ENCODE data around the gene ZDHHC16. TPM values are rescaled to one million over a fixed set of nuclear protein-coding genes. Genes with fewer than 3 reads are reported as not detected.
"Not testable (repeated sequence)": the region's sequence is repeated elsewhere in the genome, so short reads cannot be mapped to it uniquely, and the experiment has no call there.

The ZDHHC16 gene
- total RNA-seq, 1 experiment from 2014 or later: 43.5 TPM

- no peaks in the 10 kb centered on the region for H3K9me3 Mint-ChIP-seq (ENCODE audit: unreplicated experiment)
- no peak for DNase-seq
- Histone ChIP-seq H3K4me1 (peaks cover 5% of the 10 kb centered on the region; the same call in 1 of the 2 replicates), H3K27me3 (replicated peaks; ENCODE audit: control insufficient read depth, insufficient read depth, low read length) (no peaks in the 10 kb centered on the region), H3K4me3 (ENCODE audit: low read depth, low read length) (no peak overlapping the region), H3K9me3 (no peaks in the 10 kb centered on the region), H3K36me3 (ENCODE audit: control insufficient read depth, insufficient read depth, low read length) (peaks cover 10% of the 10 kb centered on the region)
- intact Hi-C loops (cut with micrococcal nuclease; ENCODE audit: unreplicated experiment): no loop called here
- no peak overlapping the region for H3K4me3 Mint-ChIP-seq (ENCODE audit: unreplicated experiment)
- CTCF ChIA-PET: interaction anchor here (0.7 kb wide), 1 partner anchor 8 kb away, joined by 3 read pairs; no protein-coding TSS in a partner anchor
- no peak overlapping the region for H3K27ac Mint-ChIP-seq (ENCODE audit: unreplicated experiment)
- no TSS peak for BruUV-seq (replicated peaks)
- H3K27me3 Mint-ChIP-seq (ENCODE audit: insufficient read depth, unreplicated experiment): no peaks in the 10 kb centered on the region
- no peaks in the 10 kb centered on the region for H3K4me1 Mint-ChIP-seq (ENCODE audit: low read depth, unreplicated experiment)
- TF ChIP-seq CTCF (IDR thresholded peaks at IDR 0.05; ENCODE audit: insufficient read depth in 1 of 2, low read depth in 1 of 2, low read length in 1 of 2, severe bottlenecking in 1 of 2, unreplicated experiment in 1 of 2): no peak
- POLR2A ChIA-PET: no interaction called here
- H3K36me3 Mint-ChIP-seq (ENCODE audit: insufficient read depth, unreplicated experiment): peaks cover 80% of the 10 kb centered on the region
Observed at GRCh38 chr10:97468162-97468561, 22.2 kb downstream of the ZDHHC16 start.

GRCh38 chr10:97468781-97469180 is 22.8 kb downstream of the ZDHHC16 start:
- H3K4me3 ChIP-seq (ENCODE audit: low read depth, low read length); POLR2A ChIA-PET; DNase-seq; H3K4me3 Mint-ChIP-seq (ENCODE audit: unreplicated experiment); H3K27me3 ChIP-seq (replicated peaks; ENCODE audit: control insufficient read depth, insufficient read depth, low read length); H3K4me1 Mint-ChIP-seq (ENCODE audit: low read depth, unreplicated experiment); H3K36me3 ChIP-seq (ENCODE audit: control insufficient read depth, insufficient read depth, low read length); H3K4me1 ChIP-seq; H3K9me3 ChIP-seq; intact Hi-C loops (cut with micrococcal nuclease; ENCODE audit: unreplicated experiment); BruUV-seq (replicated peaks); H3K27me3 Mint-ChIP-seq (ENCODE audit: insufficient read depth, unreplicated experiment); H3K27ac Mint-ChIP-seq (ENCODE audit: unreplicated experiment); H3K9me3 Mint-ChIP-seq (ENCODE audit: unreplicated experiment); CTCF ChIA-PET: not testable (repeated sequence)
- peaks cover 80% of the 10 kb centered on the region for H3K36me3 Mint-ChIP-seq (ENCODE audit: insufficient read depth, unreplicated experiment)

- no peaks in the 10 kb centered on the region for H3K27me3 ChIP-seq (replicated peaks; ENCODE audit: control insufficient read depth, insufficient read depth, low read length)
- H3K36me3 ChIP-seq (ENCODE audit: control insufficient read depth, insufficient read depth, low read length): peaks cover 6% of the 10 kb centered on the region
- BruUV-seq (replicated peaks): no TSS peak
- ChIA-PET POLR2A (no interaction called here), CTCF (no interaction called here)
- intact Hi-C loops (cut with micrococcal nuclease; ENCODE audit: unreplicated experiment): no loop called here
- H3K4me1 Mint-ChIP-seq (ENCODE audit: low read depth, unreplicated experiment): no peaks in the 10 kb centered on the region
- no peaks in the 10 kb centered on the region for H3K4me1 ChIP-seq
- no peak for TF ChIP-seq CTCF (IDR thresholded peaks at IDR 0.05; ENCODE audit: insufficient read depth in 1 of 2, low read depth in 1 of 2, low read length in 1 of 2, severe bottlenecking in 1 of 2, unreplicated experiment in 1 of 2)
- H3K27ac Mint-ChIP-seq (ENCODE audit: unreplicated experiment): no peak overlapping the region
- H3K27me3 Mint-ChIP-seq (ENCODE audit: insufficient read depth, unreplicated experiment): no peaks in the 10 kb centered on the region
- H3K36me3 Mint-ChIP-seq (ENCODE audit: insufficient read depth, unreplicated experiment): peaks cover 80% of the 10 kb centered on the region
- DNase-seq: no peak
- H3K4me3 Mint-ChIP-seq (ENCODE audit: unreplicated experiment): no peak overlapping the region
- H3K9me3 Mint-ChIP-seq (ENCODE audit: unreplicated experiment): no peaks in the 10 kb centered on the region
- H3K9me3 ChIP-seq: no peaks in the 10 kb centered on the region
- no peak overlapping the region for H3K4me3 ChIP-seq (ENCODE audit: low read depth, low read length)
Observed at GRCh38 chr10:97474918-97475317, 28.9 kb downstream of the ZDHHC16 start.

All from Caco-2 (cell line).